Measurements from ENCODE around the gene BMP6.

Gene BMP6

GRCh38 chr6:7720346-7720745, 5.6 kb upstream of the BMP6 start:
- DNase-seq (ENCODE audit: extremely low read depth, low read depth), result no peak
- TF ChIP-seq, protein P1, sequence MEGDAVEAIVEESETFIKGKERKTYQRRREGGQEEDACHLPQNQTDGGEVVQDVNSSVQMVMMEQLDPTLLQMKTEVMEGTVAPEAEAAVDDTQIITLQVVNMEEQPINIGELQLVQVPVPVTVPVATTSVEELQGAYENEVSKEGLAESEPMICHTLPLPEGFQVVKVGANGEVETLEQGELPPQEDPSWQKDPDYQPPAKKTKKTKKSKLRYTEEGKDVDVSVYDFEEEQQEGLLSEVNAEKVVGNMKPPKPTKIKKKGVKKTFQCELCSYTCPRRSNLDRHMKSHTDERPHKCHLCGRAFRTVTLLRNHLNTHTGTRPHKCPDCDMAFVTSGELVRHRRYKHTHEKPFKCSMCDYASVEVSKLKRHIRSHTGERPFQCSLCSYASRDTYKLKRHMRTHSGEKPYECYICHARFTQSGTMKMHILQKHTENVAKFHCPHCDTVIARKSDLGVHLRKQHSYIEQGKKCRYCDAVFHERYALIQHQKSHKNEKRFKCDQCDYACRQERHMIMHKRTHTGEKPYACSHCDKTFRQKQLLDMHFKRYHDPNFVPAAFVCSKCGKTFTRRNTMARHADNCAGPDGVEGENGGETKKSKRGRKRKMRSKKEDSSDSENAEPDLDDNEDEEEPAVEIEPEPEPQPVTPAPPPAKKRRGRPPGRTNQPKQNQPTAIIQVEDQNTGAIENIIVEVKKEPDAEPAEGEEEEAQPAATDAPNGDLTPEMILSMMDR (IDR thresholded peaks at IDR 0.05; ENCODE audit: low read depth, low read length), result no peak

- no peak for DNase-seq (ENCODE audit: extremely low read depth, low read depth)
- TF ChIP-seq, protein P1 (IDR thresholded peaks at IDR 0.05; ENCODE audit: low read depth, low read length), result peak; percentile 40
Measured at GRCh38 chr6:7721649-7722048, 4.2 kb upstream of the BMP6 start.

DNA sequence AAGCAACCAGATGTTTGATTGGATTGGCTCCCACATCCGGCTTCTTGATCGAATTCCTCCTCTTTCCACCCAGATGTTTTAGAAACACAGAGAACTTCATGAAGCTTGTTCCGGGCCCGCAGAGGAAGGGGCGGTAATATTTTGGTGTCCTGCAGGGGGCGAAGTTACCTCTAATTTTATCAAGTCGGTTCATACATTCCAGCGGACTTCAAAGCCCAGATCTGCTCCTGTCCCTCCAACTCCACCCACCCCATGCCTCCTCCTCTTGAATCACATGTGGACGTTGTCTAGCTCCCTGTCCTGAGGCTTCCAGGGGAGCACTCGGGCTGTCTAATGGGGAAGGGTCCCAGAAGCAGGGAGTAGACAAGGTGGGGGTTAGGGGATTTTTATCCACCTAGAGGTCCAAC, 2.9 kb upstream of the BMP6 start:
- peak; percentile 51 for DNase-seq (ENCODE audit: extremely low read depth, low read depth)
- TF ChIP-seq, protein P1 (IDR thresholded peaks at IDR 0.05; ENCODE audit: low read depth, low read length), result peak; percentile 58

DNA sequence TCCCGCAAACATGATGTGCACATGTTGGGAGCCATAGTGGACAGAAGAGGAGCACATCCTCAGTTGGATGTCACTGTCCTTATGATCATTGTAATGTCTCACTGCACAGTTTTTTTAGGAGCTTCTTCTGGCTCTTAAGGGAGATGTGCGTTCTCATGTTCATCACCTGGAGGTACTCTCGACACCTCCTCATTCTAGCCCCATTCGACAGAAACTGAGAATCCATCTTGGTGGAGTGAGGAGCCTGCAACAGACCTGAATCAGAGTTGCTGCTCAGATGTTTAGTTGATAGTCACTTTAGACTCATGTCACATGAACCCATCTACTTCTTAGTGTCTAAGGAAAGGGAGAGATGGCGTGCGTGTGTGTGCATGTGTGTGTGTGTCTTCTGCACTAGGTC, 2.3 kb upstream of the BMP6 start:
- TF ChIP-seq, protein P1 (IDR thresholded peaks at IDR 0.05; ENCODE audit: low read depth, low read length), result no peak
- no peak for DNase-seq (ENCODE audit: extremely low read depth, low read depth)

DNA sequence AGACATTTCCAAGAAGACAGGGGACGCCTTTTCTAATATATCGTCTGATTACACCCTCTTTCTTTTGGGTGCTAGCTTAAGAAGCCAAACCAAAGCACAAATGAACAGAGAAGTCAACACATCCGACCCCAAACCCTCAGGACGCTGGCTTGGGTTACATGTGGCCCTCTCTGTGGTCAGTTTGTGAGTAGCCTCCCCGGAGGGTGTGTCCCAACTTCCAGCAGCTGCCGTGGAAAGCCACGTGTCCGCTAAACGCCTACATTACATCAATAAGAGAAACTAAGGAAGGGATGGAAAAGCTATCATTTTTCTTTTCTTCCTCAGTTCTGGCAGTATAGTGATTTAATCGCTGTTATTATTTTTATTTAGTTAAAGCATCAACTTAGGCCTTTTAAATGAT, 487 bp upstream of the BMP6 start:
- DNase-seq (ENCODE audit: extremely low read depth, low read depth), result no peak

GRCh38 chr6:7726416-7727085, 652 bp downstream of the BMP6 start:
- no peak for DNase-seq (ENCODE audit: extremely low read depth, low read depth)
- TF ChIP-seq, protein P1 (IDR thresholded peaks at IDR 0.05; ENCODE audit: low read depth, low read length), result no peak

More for the DNA sequence above, 487 bp upstream of the BMP6 start:
- TF ChIP-seq, protein P1 (IDR thresholded peaks at IDR 0.05; ENCODE audit: low read depth, low read length), result no peak

DNA sequence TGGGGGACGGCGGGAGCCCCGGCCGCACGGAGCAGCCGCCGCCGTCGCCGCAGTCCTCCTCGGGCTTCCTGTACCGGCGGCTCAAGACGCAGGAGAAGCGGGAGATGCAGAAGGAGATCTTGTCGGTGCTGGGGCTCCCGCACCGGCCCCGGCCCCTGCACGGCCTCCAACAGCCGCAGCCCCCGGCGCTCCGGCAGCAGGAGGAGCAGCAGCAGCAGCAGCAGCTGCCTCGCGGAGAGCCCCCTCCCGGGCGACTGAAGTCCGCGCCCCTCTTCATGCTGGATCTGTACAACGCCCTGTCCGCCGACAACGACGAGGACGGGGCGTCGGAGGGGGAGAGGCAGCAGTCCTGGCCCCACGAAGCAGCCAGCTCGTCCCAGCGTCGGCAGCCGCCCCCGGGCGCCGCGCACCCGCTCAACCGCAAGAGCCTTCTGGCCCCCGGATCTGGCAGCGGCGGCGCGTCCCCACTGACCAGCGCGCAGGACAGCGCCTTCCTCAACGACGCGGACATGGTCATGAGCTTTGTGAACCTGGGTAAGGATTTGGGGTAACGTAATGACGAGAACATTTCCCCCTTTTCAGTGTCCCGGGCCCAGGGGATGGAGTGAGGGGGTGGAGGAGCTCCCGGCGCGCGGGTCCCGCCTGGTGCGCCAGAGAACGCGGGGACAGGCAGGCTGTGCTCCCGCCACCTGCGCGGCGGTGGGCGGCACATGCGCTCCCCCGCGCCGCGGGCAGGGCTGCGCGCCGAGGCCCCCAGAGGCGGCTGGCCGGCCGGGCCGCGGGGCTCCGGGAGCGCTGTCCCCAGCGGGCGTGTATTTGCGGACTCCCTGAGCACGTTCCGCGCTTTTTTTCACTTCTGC, 1.4 kb downstream of the BMP6 start:
- DNase-seq (ENCODE audit: extremely low read depth, low read depth), result no peak
- TF ChIP-seq, protein P1 (IDR thresholded peaks at IDR 0.05; ENCODE audit: low read depth, low read length), result no peak

All from AG09319 (cell line).